ENCODE results near the gene CHST6.
A peak's percentile ranks its signal among the peaks of the same experiment; 100 is the strongest.

- TF ChIP-seq CTCF (IDR thresholded peaks at IDR 0.05) (peak; percentile 52 to 82 (median 79)), POLR2A (IDR thresholded peaks at IDR 0.05) (no peak)
These were observed 23.3 kb downstream of the CHST6 start for GRCh38 chr16:75471723-75472633.

Data from breast epithelium (tissue), 3 donors.